Suppressor macrophage treated with lipopolysaccharide for 4 hours (primary cell): ENCODE data around the gene ERC1.

Experiments used
- DNase-seq: peaks from one replicate; pipeline ENCODE4 v3.0.0-alpha.2; 2020

Gene ERC1

GRCh38 chr12:1419849-1420371, 428.9 kb downstream of the ERC1 start:
- DNase-seq: no peak

- DNase-seq: peak; percentile 26
These were observed 430.2 kb downstream of the ERC1 start for GRCh38 chr12:1421091-1421846.

- DNase-seq: no peak
These were observed 431.7 kb downstream of the ERC1 start for GRCh38 chr12:1422604-1423315.

GRCh38 chr12:1424674-1425395, 433.8 kb downstream of the ERC1 start:
- DNase-seq: no peak

GRCh38 chr12:1425396-1425729, 434.3 kb downstream of the ERC1 start:
- DNase-seq: no peak

- DNase-seq: no peak
These were observed 437.6 kb downstream of the ERC1 start for GRCh38 chr12:1428671-1429070.

- peak; percentile 58 for DNase-seq
These were observed 439.0 kb downstream of the ERC1 start for GRCh38 chr12:1429980-1430379.

- DNase-seq: no peak
These were observed 443.4 kb downstream of the ERC1 start for GRCh38 chr12:1434296-1434955.

GRCh38 chr12:1435044-1435443, 444.0 kb downstream of the ERC1 start:
- no peak for DNase-seq

- DNase-seq: no peak
These were observed 444.4 kb downstream of the ERC1 start for GRCh38 chr12:1435456-1435855.

- no peak for DNase-seq
These were observed 445.0 kb downstream of the ERC1 start for GRCh38 chr12:1436015-1436414.

GRCh38 chr12:1436981-1437380, 446.0 kb downstream of the ERC1 start:
- DNase-seq: no peak

- DNase-seq: no peak
These were observed 448.2 kb downstream of the ERC1 start for GRCh38 chr12:1439201-1439600.

- DNase-seq: no peak
These were observed 448.7 kb downstream of the ERC1 start for GRCh38 chr12:1439687-1440086.

GRCh38 chr12:1443421-1444141, 452.6 kb downstream of the ERC1 start:
- DNase-seq: no peak

- DNase-seq: no peak
These were observed 453.1 kb downstream of the ERC1 start for GRCh38 chr12:1444142-1444516.

- DNase-seq: no peak
These were observed 454.8 kb downstream of the ERC1 start for GRCh38 chr12:1445807-1446206.

- no peak for DNase-seq
These were observed 457.3 kb downstream of the ERC1 start for GRCh38 chr12:1448336-1448735.

GRCh38 chr12:1453810-1454209, 462.8 kb downstream of the ERC1 start:
- no peak for DNase-seq

- no peak for DNase-seq
These were observed 465.9 kb downstream of the ERC1 start for GRCh38 chr12:1456885-1457284.

GRCh38 chr12:1457901-1458300, 466.9 kb downstream of the ERC1 start:
- DNase-seq: no peak

GRCh38 chr12:1459339-1459738, 468.3 kb downstream of the ERC1 start:
- no peak for DNase-seq
